CD14-positive monocyte (primary cell): ENCODE results near the gene EML6. TPM values are rescaled to one million over a fixed set of nuclear protein-coding genes. Genes with fewer than 3 reads are reported as not detected.

Experiments
- DNase-seq, 3 donors: peaks; one replicate each; pipeline ENCODE4 v3.0.0-alpha.2; 2011 to 2022
- H2AFZ ChIP-seq: 2 replicates; pipeline ENCODE4 v1.6.0; 2012; ENCODE audit warnings: mild to moderate bottlenecking, low read depth, low read length, inconsistent platforms; ENCODE audit not compliant: insufficient read depth, poor library complexity, severe bottlenecking
- H3K27ac ChIP-seq, 2 donors: 1 replicate in 1 of 2; 2 replicates in 1 of 2; pipeline ENCODE4 v1.5.1; 2012 to 2013; ENCODE audit warnings: low read length in 2 of 2, control low read depth in 1 of 2, inconsistent platforms in 1 of 2, low read depth in 1 of 2, mild to moderate bottlenecking in 1 of 2
- H3K27me3 ChIP-seq, 2 donors: one replicate each; pipeline versions ENCODE4 v1.6.0 to v1.6.1; 2011 to 2013; ENCODE audit warnings: low read length in 2 of 2; ENCODE audit not compliant: control insufficient read depth in 2 of 2, insufficient read depth in 2 of 2
- H3K36me3 ChIP-seq, 2 donors: replicated peaks in 1 of 2; 1 replicate in 1 of 2; 2 replicates in 1 of 2; pipeline versions ENCODE4 v1.5.1 to v1.6.1; 2012 to 2013; ENCODE audit warnings: low read length in 2 of 2, control low read depth in 1 of 2, inconsistent platforms in 1 of 2, mild to moderate bottlenecking in 1 of 2; ENCODE audit not compliant: insufficient read depth in 2 of 2, control insufficient read depth in 1 of 2
- H3K4me1 ChIP-seq, 2 donors: 1 replicate in 1 of 2; 2 replicates in 1 of 2; pipeline versions ENCODE4 v1.5.1 to v1.6.1; 2012 to 2013; ENCODE audit warnings: low read length in 2 of 2, control low read depth in 1 of 2, inconsistent platforms in 1 of 2, mild to moderate bottlenecking in 1 of 2, moderate library complexity in 1 of 2; ENCODE audit not compliant: insufficient read depth in 2 of 2, control insufficient read depth in 1 of 2
- H3K4me2 ChIP-seq: replicated peaks from 2 replicates; pipeline ENCODE3; 2012; ENCODE audit warnings: low read length, moderate library complexity, mild to moderate bottlenecking; ENCODE audit not compliant: poor library complexity, severe bottlenecking; ENCODE audit errors: extremely low read depth
- H3K4me3 ChIP-seq, 3 experiments: fragments of 200-600 bp in 1 of 3; sonication (generic) in 1 of 3; replicated peaks in 1 of 3; 1 replicate in 2 of 3; 2 replicates in 1 of 3; pipeline ENCODE4 v1.5.1; 2011 to 2013; ENCODE audit warnings: low read length in 3 of 3, mild to moderate bottlenecking in 3 of 3, control low read depth in 2 of 3, low read depth in 2 of 3, inconsistent platforms in 1 of 3, moderate library complexity in 1 of 3
- H3K79me2 ChIP-seq: 2 replicates; pipeline ENCODE4 v1.6.0; 2012; ENCODE audit warnings: mild to moderate bottlenecking, control low read depth, inconsistent platforms, low read length, moderate library complexity; ENCODE audit not compliant: insufficient read depth
- H3K9ac ChIP-seq: 2 replicates; pipeline ENCODE4 v1.6.0; 2017; ENCODE audit warnings: low read length, mild to moderate bottlenecking; ENCODE audit not compliant: insufficient read depth, poor library complexity, severe bottlenecking
- H3K9me3 ChIP-seq, 2 donors: replicated peaks in 1 of 2; 1 replicate in 1 of 2; 2 replicates in 1 of 2; pipeline versions ENCODE4 v1.5.1 to v1.6.1; 2012 to 2013; ENCODE audit warnings: low read length in 2 of 2, control low read depth in 1 of 2; ENCODE audit not compliant: control insufficient read depth in 1 of 2, insufficient read depth in 1 of 2
- H4K20me1 ChIP-seq: 2 replicates; pipeline ENCODE4 v1.6.0; 2012; ENCODE audit warnings: mild to moderate bottlenecking, low read length, control low read depth, moderate library complexity; ENCODE audit not compliant: insufficient read depth
- H3K27ac Mint-ChIP-seq, 7 donors: one replicate each; pipeline ENCODE4 v1.8.0; 2020; ENCODE audit warnings: mild to moderate bottlenecking in 7 of 7, mixed read lengths in 7 of 7, moderate library complexity in 6 of 7, inconsistent platforms in 2 of 7
- H3K27me3 Mint-ChIP-seq, 3 donors: one replicate each; pipeline ENCODE4 v1.8.0; 2021 to 2022; ENCODE audit warnings: low read depth in 3 of 3, mild to moderate bottlenecking in 3 of 3, mixed read lengths in 3 of 3, moderate library complexity in 3 of 3, inconsistent platforms in 1 of 3
- H3K36me3 Mint-ChIP-seq, 2 donors: one replicate each; pipeline ENCODE4 v1.8.0; 2020; ENCODE audit warnings: mixed read lengths in 2 of 2, inconsistent platforms in 1 of 2, mild to moderate bottlenecking in 1 of 2
- H3K4me1 Mint-ChIP-seq: one replicate; pipeline ENCODE4 v1.8.0; 2020; ENCODE audit warnings: mild to moderate bottlenecking, mixed read lengths
- H3K4me3 Mint-ChIP-seq, 2 donors: one replicate each; pipeline ENCODE4 v1.8.0; 2020; ENCODE audit warnings: mild to moderate bottlenecking in 2 of 2, mixed read lengths in 2 of 2, moderate library complexity in 1 of 2
- H3K9me3 Mint-ChIP-seq, 7 donors: one replicate each; pipeline ENCODE4 v1.8.0; 2020 to 2022; ENCODE audit warnings: mixed read lengths in 7 of 7, mild to moderate bottlenecking in 6 of 7, moderate library complexity in 6 of 7, inconsistent platforms in 2 of 7
- WGBS: methylation state at CpG from one replicate; pipeline ENCODE4 v1.1.5; 2013; ENCODE audit warnings: missing lambda C conversion rate; ENCODE audit not compliant: insufficient coverage; 5-methylcytosine and 5-hydroxymethylcytosine counted together
- intact Hi-C, 2 donors: fragments of 100-400 bp; cut with micrococcal nuclease; formaldehyde crosslinking; loops; one replicate each; pipeline versions ENCODE4 v1.15.0 to v1.15.1; 2023
- polyA plus RNA-seq, 3 donors: library from polyadenylated mRNA; depleted of rRNA in 1 of 3; unstranded in 2 of 3; stranded (reverse) in 1 of 3; fragments of 300-500 nt in 2 of 3; fragments of >200 nt in 1 of 3; fragmentation: Illumina TruSeq in 2 of 3; gene quantifications; 1 replicate in 2 of 3; 2 replicates in 1 of 3; pipeline ENCODE4 v1.2.3, GENCODE V29; 2012 to 2021
- TF ChIP-seq, protein P1 (sequence below): fragments of 200-600 bp; IDR thresholded peaks from one replicate; pipeline ENCODE4 v1.8.0; 2022; ENCODE audit warnings: antibody characterized with exemption, mild to moderate bottlenecking

EML6 gene
- polyA plus RNA-seq, 3 donors = 0.79 TPM; not detected in 2

DNA sequence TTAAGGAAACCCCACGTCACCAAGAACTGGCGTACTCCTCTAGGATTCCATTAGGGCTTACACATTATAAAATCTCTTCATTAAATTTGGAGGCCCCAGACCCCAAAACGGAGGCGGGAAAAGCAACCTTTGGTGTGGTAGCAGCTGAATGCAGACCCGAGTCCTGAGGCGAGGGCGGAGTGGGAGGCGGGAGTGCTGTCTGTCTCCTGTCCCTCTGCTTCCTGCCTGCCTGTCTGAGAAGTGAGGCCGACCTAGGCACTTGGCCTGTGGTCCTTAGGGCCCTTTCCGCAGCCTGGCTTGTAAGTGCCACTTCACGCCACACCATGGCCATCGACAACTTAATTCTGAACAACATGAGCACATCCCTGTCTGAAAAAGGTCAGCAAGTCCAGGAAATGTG, 224.7 kb downstream of the EML6 start:
- Histone ChIP-seq H3K4me2 (no peak overlapping the region), H4K20me1 (no peaks in the 10 kb centered on the region), H3K9ac (no peak overlapping the region), H3K4me1 (peaks cover 5 to 6% of the 10 kb centered on the region in 2 donors), H3K9me3 (no peaks in the 10 kb centered on the region), H3K79me2 (no peaks in the 10 kb centered on the region), H3K36me3 (no peaks in the 10 kb centered on the region), H3K27ac (no peak overlapping the region), H3K27me3 (no peaks in the 10 kb centered on the region), H3K4me3 (no peak overlapping the region), H2AFZ (no peak overlapping the region)
- TF ChIP-seq, protein P1, sequence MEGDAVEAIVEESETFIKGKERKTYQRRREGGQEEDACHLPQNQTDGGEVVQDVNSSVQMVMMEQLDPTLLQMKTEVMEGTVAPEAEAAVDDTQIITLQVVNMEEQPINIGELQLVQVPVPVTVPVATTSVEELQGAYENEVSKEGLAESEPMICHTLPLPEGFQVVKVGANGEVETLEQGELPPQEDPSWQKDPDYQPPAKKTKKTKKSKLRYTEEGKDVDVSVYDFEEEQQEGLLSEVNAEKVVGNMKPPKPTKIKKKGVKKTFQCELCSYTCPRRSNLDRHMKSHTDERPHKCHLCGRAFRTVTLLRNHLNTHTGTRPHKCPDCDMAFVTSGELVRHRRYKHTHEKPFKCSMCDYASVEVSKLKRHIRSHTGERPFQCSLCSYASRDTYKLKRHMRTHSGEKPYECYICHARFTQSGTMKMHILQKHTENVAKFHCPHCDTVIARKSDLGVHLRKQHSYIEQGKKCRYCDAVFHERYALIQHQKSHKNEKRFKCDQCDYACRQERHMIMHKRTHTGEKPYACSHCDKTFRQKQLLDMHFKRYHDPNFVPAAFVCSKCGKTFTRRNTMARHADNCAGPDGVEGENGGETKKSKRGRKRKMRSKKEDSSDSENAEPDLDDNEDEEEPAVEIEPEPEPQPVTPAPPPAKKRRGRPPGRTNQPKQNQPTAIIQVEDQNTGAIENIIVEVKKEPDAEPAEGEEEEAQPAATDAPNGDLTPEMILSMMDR = no peak
- Mint-ChIP-seq H3K27ac (no peak overlapping the region), H3K36me3 (no peaks in the 10 kb centered on the region), H3K9me3 (peaks cover 0 to 4% (median 0%) of the 10 kb centered on the region in 7 donors), H3K27me3 (peaks cover 0 to 4% (median 2%) of the 10 kb centered on the region in 3 donors), H3K4me3 (peak overlapping the region in 1 of 2 donors; percentile 29), H3K4me1 (peaks cover 5% of the 10 kb centered on the region)
- DNase-seq = no peak
- intact Hi-C loops = no loop called here
- 99% methylated on average over 11 of the region's 12 CpGs for WGBS

DNA sequence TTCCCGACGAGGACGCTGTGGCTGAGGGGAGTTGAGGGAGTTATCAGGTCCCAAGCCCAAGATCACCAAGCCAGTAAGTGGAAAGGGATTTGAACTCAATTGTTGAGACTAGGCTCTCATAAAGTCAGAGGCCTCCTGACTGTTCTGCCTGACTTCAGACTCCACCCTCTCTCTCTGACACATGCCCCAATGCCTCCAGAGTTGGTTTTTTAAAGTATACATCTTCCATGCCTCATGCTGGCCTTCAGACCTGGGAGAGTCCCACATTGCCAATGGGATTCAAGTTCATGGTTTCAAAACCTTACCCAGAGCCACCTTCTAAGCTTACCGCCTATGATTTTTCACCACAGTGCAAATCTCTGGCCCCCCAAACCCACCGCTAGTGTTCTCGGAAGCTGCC, 226.0 kb downstream of the EML6 start:
- Mint-ChIP-seq H3K36me3 (no peaks in the 10 kb centered on the region), H3K27me3 (peaks cover 0 to 4% (median 2%) of the 10 kb centered on the region in 3 donors), H3K9me3 (peaks cover 0 to 4% (median 0%) of the 10 kb centered on the region in 7 donors), H3K27ac (no peak overlapping the region), H3K4me1 (peaks cover 8% of the 10 kb centered on the region), H3K4me3 (no peak overlapping the region)
- no peak overlapping the region for H3K4me2 ChIP-seq
- DNase-seq = no peak
- H2AFZ ChIP-seq = no peak overlapping the region
- no peaks in the 10 kb centered on the region for H3K79me2 ChIP-seq
- no peaks in the 10 kb centered on the region for H3K27me3 ChIP-seq
- H3K4me3 ChIP-seq = no peak overlapping the region
- TF ChIP-seq, protein P1 = no peak
- no peaks in the 10 kb centered on the region for H3K9me3 ChIP-seq
- no peak overlapping the region for H3K9ac ChIP-seq
- H4K20me1 ChIP-seq = no peaks in the 10 kb centered on the region
- 95% methylated on average over 3 of the region's 6 CpGs for WGBS
- peaks cover 7 to 9% of the 10 kb centered on the region in 2 donors for H3K4me1 ChIP-seq
- intact Hi-C loops = no loop called here
- no peaks in the 10 kb centered on the region for H3K36me3 ChIP-seq
- H3K27ac ChIP-seq = no peak overlapping the region
